DOHH2 (cell line): ENCODE results near the gene RAD51C.

ENCODE experiments used
- CTCF ChIP-seq: fragments of 200-600 bp; sonication (generic); IDR thresholded peaks from one replicate; pipeline ENCODE4 v1.5.1; 2014; ENCODE audit warnings: antibody characterized with exemption, mild to moderate bottlenecking, low read depth, low read length; ENCODE audit not compliant: poor library complexity, severe bottlenecking
- EZH2phosphoT487 ChIP-seq: fragments of 200-600 bp; sonication (generic); IDR thresholded peaks from 2 replicates; pipeline ENCODE4 v1.6.1; 2017; ENCODE audit warnings: borderline replicate concordance, mild to moderate bottlenecking, antibody characterized with exemption, low read length, moderate library complexity, mixed read lengths

DNA sequence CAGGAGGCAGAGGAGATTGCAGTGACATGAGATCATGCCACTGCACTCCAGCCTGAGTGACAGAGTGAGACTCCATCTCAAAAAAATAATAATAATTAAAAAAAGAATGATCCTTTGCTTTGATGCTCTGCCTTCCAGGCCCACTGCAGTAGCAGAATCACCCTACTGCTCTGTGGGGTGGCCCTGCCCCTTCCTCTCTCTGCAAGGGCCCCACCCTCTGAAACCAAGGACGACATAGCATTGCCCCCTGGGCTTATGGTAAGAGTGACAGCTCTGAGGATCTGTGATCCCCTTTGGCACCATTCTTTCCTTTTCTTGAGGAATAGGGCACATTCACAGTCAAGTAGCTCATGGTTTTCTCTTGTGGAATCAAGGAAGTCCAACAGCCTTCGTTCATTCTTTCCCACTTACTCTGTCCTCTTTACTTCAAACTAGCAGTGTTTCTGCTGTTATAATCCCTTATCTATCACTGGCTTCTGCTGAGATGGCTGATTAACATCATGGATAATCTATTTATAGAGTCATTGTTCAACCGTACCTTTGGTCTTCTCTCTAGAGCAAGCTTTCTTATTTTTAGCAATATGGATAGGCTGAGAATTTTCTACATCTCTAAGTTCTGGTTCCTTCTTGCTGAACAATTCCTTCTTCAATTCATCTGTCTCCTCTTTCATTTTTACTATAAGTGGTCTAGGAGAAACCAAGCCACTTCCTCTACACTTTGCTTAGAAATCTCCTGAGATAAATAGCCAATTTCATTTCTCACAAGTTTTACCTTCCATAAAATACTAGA, 14.1 kb downstream of the RAD51C start:
- TF ChIP-seq CTCF (no peak), EZH2phosphoT487 (no peak)
